Measurements from ENCODE around the gene PLEK2. TPM values are rescaled to one million over a fixed set of nuclear protein-coding genes. Genes with fewer than 3 reads are reported as not detected.

Gene PLEK2
- total RNA-seq, 1 experiment from 2014 or later: 1.3 TPM

DNA sequence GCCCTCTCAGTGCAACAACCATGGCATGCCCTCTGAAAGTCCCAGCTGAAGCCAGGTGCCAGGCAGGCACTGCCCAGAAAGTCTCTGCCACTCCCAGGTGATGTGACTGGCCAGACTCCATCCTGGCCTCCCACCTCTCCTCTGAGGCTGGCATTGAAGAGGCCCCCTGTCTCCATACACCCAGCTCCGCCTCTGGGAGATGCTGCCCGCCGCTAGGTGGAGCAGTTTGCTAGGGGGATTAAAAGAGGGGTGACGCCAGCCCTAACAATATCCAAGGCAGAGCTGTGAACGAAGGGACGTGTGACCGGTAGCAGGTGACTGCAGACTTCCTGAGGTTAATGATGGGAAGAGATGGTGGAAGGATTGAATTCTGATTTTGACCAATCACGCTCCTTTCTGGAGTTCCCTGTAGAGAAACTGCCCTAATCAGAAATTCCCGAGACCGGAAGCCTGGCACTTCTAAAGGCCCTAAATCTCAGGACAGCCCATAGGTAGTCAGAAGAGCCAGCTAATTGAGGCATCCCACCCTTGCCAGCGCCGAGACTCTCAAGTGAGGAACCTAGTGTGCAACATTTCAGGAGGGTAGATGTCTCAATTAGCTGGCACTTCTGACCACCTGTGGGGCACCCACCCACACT is 8.3 kb upstream of the PLEK2 start:
- H3K9me3 Mint-ChIP-seq: no peaks in the 10 kb centered on the region
- ATAC-seq (peak; percentile 93), DNase-seq (ENCODE audit: low spot score) (peak; percentile 85)
- CTCF ChIA-PET: interaction anchor here (0.6 to 3.5 kb wide), 47 partner anchors 8 to 289 kb away, joined by 3 to 30 read pairs (median 4); partner anchors contain the start of genes ARG2, ATP6V1D, PIGH and PLEK2
- no peaks in the 10 kb centered on the region; the same call in 1 of the 2 replicates for H3K27me3 Mint-ChIP-seq (ENCODE audit: low read depth)
- no peak overlapping the region for H3K4me3 Mint-ChIP-seq
- no peaks in the 10 kb centered on the region for H3K36me3 Mint-ChIP-seq
- TF ChIP-seq, protein P1, sequence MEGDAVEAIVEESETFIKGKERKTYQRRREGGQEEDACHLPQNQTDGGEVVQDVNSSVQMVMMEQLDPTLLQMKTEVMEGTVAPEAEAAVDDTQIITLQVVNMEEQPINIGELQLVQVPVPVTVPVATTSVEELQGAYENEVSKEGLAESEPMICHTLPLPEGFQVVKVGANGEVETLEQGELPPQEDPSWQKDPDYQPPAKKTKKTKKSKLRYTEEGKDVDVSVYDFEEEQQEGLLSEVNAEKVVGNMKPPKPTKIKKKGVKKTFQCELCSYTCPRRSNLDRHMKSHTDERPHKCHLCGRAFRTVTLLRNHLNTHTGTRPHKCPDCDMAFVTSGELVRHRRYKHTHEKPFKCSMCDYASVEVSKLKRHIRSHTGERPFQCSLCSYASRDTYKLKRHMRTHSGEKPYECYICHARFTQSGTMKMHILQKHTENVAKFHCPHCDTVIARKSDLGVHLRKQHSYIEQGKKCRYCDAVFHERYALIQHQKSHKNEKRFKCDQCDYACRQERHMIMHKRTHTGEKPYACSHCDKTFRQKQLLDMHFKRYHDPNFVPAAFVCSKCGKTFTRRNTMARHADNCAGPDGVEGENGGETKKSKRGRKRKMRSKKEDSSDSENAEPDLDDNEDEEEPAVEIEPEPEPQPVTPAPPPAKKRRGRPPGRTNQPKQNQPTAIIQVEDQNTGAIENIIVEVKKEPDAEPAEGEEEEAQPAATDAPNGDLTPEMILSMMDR (IDR thresholded peaks at IDR 0.05): peak; percentile 62; the same call in 1 of the 2 replicates
- TF ChIP-seq CREM (CRISPR knock-in tag; IDR thresholded peaks at IDR 0.05) (no peak), ZNF121 (CRISPR knock-in tag; IDR thresholded peaks at IDR 0.05) (no peak), ZNF317 (CRISPR knock-in tag; IDR thresholded peaks at IDR 0.05; ENCODE audit: borderline replicate concordance, low read depth) (peak; percentile 97), NR3C1 (CRISPR knock-in tag; conservative IDR thresholded peaks at IDR 0.05; ENCODE audit: low read depth) (no peak), ATF1 (CRISPR knock-in tag; IDR thresholded peaks at IDR 0.05) (no peak), SOX15 (CRISPR knock-in tag; IDR thresholded peaks at IDR 0.05) (no peak)
- TF ChIP-seq, protein P2, sequence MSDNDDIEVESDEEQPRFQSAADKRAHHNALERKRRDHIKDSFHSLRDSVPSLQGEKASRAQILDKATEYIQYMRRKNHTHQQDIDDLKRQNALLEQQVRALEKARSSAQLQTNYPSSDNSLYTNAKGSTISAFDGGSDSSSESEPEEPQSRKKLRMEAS (CRISPR knock-in tag; IDR thresholded peaks at IDR 0.05): 0 out of 2 replicates have a peak, but pooled peaks have one; percentile 18
- TF ChIP-seq, protein P3, sequence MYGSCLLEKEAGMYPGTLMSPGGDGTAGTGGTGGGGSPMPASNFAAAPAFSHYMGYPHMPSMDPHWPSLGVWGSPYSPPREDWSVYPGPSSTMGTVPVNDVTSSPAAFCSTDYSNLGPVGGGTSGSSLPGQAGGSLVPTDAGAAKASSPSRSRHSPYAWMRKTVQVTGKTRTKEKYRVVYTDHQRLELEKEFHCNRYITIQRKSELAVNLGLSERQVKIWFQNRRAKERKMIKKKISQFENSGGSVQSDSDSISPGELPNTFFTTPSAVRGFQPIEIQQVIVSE (CRISPR knock-in tag; IDR thresholded peaks at IDR 0.05; ENCODE audit: borderline replicate concordance): no peak
- no peaks in the 10 kb centered on the region for H3K4me1 Mint-ChIP-seq
- POLR2A ChIA-PET: interaction anchor here (1.0 kb wide), 1 partner anchor 180 kb away, joined by 3 read pairs; the partner anchor contains the start of gene PIGH
- H3K27ac Mint-ChIP-seq: no peak overlapping the region

DNA sequence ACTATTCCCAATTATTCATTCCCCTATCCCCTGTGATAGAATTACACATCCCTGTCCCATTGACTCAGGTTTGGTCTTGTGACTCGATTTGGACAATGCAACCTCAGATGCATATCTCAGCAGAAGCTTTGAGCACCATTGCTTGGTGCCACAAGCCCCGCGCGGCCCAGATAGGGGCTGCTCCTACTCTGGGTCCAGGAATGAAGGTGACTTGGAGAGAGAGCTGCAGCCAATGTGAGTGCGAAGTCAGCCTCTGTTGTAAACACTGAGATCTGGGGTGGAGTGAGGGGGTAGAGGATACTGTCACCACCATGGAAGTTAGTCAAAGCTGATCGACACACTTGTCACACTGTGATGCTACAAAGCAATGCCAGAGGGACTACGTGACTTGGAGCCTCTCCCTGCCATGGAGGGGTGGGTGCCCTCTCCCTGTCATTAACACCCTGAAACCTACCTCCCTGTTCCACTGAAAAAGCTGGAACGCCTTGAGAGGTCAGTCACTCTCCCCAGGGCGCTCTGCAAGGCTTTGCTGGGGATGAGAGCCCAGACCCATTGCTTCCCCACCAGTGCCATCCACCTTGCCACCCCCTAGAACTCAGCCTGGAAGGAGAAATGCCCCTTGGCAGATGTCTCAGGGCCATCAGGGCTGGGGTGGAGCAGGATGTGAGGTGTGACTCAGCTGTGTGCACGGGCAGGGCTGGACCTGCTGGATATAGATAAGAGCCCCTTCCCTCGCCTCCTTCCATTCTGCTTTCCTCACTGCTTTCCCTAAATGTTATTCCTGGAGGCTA is 6.6 kb upstream of the PLEK2 start:
- no peak for ATAC-seq
- no peaks in the 10 kb centered on the region for H3K9me3 Mint-ChIP-seq
- TF ChIP-seq PRRX2 (CRISPR knock-in tag; IDR thresholded peaks at IDR 0.05) (no peak), ZNF263 (CRISPR knock-in tag; IDR thresholded peaks at IDR 0.05; ENCODE audit: low read depth) (no peak), ETV6 (CRISPR knock-in tag; IDR thresholded peaks at IDR 0.05) (no peak), MYBL2 (CRISPR knock-in tag; IDR thresholded peaks at IDR 0.05) (no peak), EMX1 (CRISPR knock-in tag; IDR thresholded peaks at IDR 0.05) (no peak), IRF2 (CRISPR knock-in tag; IDR thresholded peaks at IDR 0.05; ENCODE audit: borderline replicate concordance, low read depth) (no peak), ZNF396 (CRISPR knock-in tag; IDR thresholded peaks at IDR 0.05; ENCODE audit: borderline replicate concordance) (no peak), NFYB (CRISPR knock-in tag; conservative IDR thresholded peaks at IDR 0.05; ENCODE audit: low read depth) (no peak), RORB (CRISPR knock-in tag; IDR thresholded peaks at IDR 0.05) (no peak), SMAD4 (CRISPR knock-in tag; IDR thresholded peaks at IDR 0.05) (no peak), ZBTB21 (CRISPR knock-in tag; IDR thresholded peaks at IDR 0.05; ENCODE audit: borderline replicate concordance) (no peak), TEAD1 (CRISPR knock-in tag; IDR thresholded peaks at IDR 0.05) (no peak), ZNF121 (CRISPR knock-in tag; IDR thresholded peaks at IDR 0.05) (no peak)
- TF ChIP-seq, protein P4, sequence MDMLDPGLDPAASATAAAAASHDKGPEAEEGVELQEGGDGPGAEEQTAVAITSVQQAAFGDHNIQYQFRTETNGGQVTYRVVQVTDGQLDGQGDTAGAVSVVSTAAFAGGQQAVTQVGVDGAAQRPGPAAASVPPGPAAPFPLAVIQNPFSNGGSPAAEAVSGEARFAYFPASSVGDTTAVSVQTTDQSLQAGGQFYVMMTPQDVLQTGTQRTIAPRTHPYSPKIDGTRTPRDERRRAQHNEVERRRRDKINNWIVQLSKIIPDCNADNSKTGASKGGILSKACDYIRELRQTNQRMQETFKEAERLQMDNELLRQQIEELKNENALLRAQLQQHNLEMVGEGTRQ (CRISPR knock-in tag; IDR thresholded peaks at IDR 0.05): no peak
- TF ChIP-seq, protein P5, sequence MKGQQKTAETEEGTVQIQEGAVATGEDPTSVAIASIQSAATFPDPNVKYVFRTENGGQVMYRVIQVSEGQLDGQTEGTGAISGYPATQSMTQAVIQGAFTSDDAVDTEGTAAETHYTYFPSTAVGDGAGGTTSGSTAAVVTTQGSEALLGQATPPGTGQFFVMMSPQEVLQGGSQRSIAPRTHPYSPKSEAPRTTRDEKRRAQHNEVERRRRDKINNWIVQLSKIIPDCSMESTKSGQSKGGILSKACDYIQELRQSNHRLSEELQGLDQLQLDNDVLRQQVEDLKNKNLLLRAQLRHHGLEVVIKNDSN (CRISPR knock-in tag; IDR thresholded peaks at IDR 0.05): no peak
- TF ChIP-seq, protein P6, sequence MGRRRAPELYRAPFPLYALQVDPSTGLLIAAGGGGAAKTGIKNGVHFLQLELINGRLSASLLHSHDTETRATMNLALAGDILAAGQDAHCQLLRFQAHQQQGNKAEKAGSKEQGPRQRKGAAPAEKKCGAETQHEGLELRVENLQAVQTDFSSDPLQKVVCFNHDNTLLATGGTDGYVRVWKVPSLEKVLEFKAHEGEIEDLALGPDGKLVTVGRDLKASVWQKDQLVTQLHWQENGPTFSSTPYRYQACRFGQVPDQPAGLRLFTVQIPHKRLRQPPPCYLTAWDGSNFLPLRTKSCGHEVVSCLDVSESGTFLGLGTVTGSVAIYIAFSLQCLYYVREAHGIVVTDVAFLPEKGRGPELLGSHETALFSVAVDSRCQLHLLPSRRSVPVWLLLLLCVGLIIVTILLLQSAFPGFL (CRISPR knock-in tag; IDR thresholded peaks at IDR 0.05; ENCODE audit: borderline replicate concordance): no peak
- TF ChIP-seq, protein P7, sequence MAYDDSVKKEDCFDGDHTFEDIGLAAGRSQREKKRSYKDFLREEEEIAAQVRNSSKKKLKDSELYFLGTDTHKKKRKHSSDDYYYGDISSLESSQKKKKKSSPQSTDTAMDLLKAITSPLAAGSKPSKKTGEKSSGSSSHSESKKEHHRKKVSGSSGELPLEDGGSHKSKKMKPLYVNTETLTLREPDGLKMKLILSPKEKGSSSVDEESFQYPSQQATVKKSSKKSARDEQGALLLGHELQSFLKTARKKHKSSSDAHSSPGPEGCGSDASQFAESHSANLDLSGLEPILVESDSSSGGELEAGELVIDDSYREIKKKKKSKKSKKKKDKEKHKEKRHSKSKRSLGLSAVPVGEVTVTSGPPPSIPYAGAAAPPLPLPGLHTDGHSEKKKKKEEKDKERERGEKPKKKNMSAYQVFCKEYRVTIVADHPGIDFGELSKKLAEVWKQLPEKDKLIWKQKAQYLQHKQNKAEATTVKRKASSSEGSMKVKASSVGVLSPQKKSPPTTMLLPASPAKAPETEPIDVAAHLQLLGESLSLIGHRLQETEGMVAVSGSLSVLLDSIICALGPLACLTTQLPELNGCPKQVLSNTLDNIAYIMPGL (CRISPR knock-in tag; IDR thresholded peaks at IDR 0.05): no peak
- no peak overlapping the region for H3K4me3 Mint-ChIP-seq
- H3K27ac Mint-ChIP-seq: no peak overlapping the region
- no peaks in the 10 kb centered on the region for H3K4me1 Mint-ChIP-seq
- H3K27me3 Mint-ChIP-seq (ENCODE audit: low read depth): peaks cover 7% of the 10 kb centered on the region
- ChIA-PET POLR2A (no interaction called here), CTCF (interaction anchor here (2.8 to 3.5 kb wide), 3 partner anchors 10 to 153 kb away, joined by 18 to 30 read pairs (median 24); no protein-coding TSS in a partner anchor)
- no peaks in the 10 kb centered on the region for H3K36me3 Mint-ChIP-seq
- DNase-seq (ENCODE audit: low spot score): no peak
